ENCODE results near the gene CLSTN2. TPM values are rescaled to one million over a fixed set of nuclear protein-coding genes. Genes with fewer than 3 reads are reported as not detected.

CLSTN2 gene
- total and polyA plus RNA-seq, 2 of the 8 experiments (the other 6 are each of a cell fraction or from before 2014, with no cell fraction given) = 0.39 to 0.52 TPM

GRCh38 chr3:140100479-140100878, 165.5 kb downstream of the CLSTN2 start (continued):
- TF ChIP-seq JUN (IDR thresholded peaks at IDR 0.05; ENCODE audit: low read depth, low read length) (no peak), TBP (IDR thresholded peaks at IDR 0.05; ENCODE audit: low read depth, low read length) (no peak), SIRT6 (IDR thresholded peaks at IDR 0.05; ENCODE audit: low read length) (no peak)

Measured in H1 (cell line).